Tibial nerve (tissue), 4 donors: ENCODE data around the gene MMEL1. TPM values are rescaled to one million over a fixed set of nuclear protein-coding genes. Genes with fewer than 3 reads are reported as not detected.
"Not testable (repeated sequence)": the region's sequence is repeated elsewhere in the genome, so short reads cannot be mapped to it uniquely, and the experiment has no call there.

Source experiments
- DNase-seq, 2 donors: peaks; one replicate each; pipeline ENCODE4 v3.0.0-alpha.2; 2019; ENCODE audit warnings: low spot score in 2 of 2
- H3K27ac ChIP-seq, 4 donors: fragments of 200-600 bp; sonication (generic) in 3 of 4; one replicate each; pipeline ENCODE4 v1.5.1; 2017 to 2019; ENCODE audit warnings: mild to moderate bottlenecking in 1 of 4
- H3K27me3 ChIP-seq, 2 donors: fragments of 200-600 bp; sonication (generic) in 1 of 2; one replicate each; pipeline versions ENCODE4 v1.5.1 to v1.6.0; 2017 to 2019
- H3K36me3 ChIP-seq, 3 donors: fragments of 200-600 bp; sonication (generic); one replicate each; pipeline ENCODE4 v1.5.1; 2018 to 2019
- H3K4me1 ChIP-seq, 4 donors: fragments of 200-600 bp; sonication (generic) in 3 of 4; one replicate each; pipeline ENCODE4 v1.5.1; 2017 to 2019
- H3K4me3 ChIP-seq, 4 donors: fragments of 200-600 bp; sonication (generic) in 3 of 4; one replicate each; pipeline ENCODE4 v1.5.1; 2017 to 2019; ENCODE audit warnings: mild to moderate bottlenecking in 1 of 4, moderate library complexity in 1 of 4
- H3K9me3 ChIP-seq, 4 donors: fragments of 200-600 bp; sonication (generic) in 3 of 4; one replicate each; pipeline ENCODE4 v1.5.1; 2017 to 2019
- EP300 ChIP-seq, 2 donors: sonication (generic); formaldehyde crosslinking; IDR thresholded peaks; one replicate each; pipeline ENCODE4 v1.6.1; 2017; ENCODE audit warnings: antibody characterized with exemption in 2 of 2, mild to moderate bottlenecking in 1 of 2
- POLR2A ChIP-seq, 2 donors: fragments of 450-650 bp; IDR thresholded peaks; one replicate each; pipeline ENCODE4 v1.6.1; 2017; ENCODE audit warnings: antibody characterized with exemption in 2 of 2, mild to moderate bottlenecking in 2 of 2, moderate library complexity in 2 of 2
- WGBS, 2 donors: methylation state at CpG; one replicate each; pipeline ENCODE4 v1.1.5; 2018; 5-methylcytosine and 5-hydroxymethylcytosine counted together
- total RNA-seq, 4 donors: library from RNA; depleted of rRNA; stranded (reverse); fragments of >200 nt; gene quantifications; one replicate each; pipeline ENCODE4 v1.1.0, GENCODE V29; 2016
- TF ChIP-seq, protein P1 (sequence below), 5 experiments: fragments of 200-600 bp in 3 of 5; fragments of 450-650 bp in 2 of 5; sonication (generic) in 3 of 5; IDR thresholded peaks; one replicate each; pipeline ENCODE4 v1.5.1; 2016 to 2019; ENCODE audit warnings: antibody characterized with exemption in 5 of 5, mild to moderate bottlenecking in 3 of 5, moderate library complexity in 2 of 5

Gene MMEL1
- total RNA-seq, 4 donors from 2014 or later = 0.21 to 2.2 TPM; not detected in 2

DNA sequence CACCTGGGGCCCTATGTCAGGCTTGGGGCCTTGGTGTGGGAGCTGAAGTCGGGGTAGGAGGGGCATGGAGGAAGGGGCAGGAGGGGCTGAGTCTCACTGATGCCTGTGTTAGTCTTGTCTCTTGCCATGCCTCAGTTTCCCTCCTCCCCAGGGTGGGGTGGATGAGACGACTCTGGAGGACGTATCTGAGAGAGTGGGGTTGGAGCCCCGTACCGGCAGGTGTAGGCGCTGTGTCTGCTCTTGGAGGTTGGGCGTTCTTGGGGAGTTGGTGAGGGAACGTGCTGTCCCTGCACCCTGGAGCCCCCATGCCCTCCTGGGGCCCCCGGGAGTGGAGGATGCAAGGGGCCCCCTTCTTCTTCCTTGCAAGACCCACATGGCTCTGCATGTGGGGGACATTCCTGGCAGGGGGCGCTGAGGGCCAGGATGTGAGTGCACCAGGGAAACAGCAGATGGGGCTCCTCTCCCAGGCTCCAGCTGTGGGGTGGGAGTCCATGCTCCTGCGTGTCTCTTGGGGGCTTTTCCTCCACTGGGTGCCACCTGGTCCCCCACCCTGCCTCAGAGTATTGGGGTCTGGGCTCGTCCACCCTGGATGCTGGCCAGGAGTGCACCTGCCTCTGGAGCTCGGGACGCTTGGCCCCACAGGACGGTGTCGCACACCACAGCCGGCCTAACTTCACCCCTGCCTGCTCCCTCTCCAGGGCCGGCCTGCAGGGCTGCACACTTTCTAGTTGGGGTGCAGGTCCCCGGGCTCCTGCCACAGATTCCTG is 78.0 kb downstream of the MMEL1 start:
- WGBS, 2 donors = 74 to 76% methylated on average over 11 to 12 of the region's 19 CpGs
- peaks cover 0 to 43% (median 27%) of the 10 kb centered on the region in 4 donors for H3K4me1 ChIP-seq
- H3K36me3 ChIP-seq = peaks cover 0 to 22% (median 0%) of the 10 kb centered on the region in 3 donors
- H3K4me3 ChIP-seq = peak overlapping the region in 3 of 4 donors; percentile 50 to 79 (median 58)
- TF ChIP-seq, protein P1, sequence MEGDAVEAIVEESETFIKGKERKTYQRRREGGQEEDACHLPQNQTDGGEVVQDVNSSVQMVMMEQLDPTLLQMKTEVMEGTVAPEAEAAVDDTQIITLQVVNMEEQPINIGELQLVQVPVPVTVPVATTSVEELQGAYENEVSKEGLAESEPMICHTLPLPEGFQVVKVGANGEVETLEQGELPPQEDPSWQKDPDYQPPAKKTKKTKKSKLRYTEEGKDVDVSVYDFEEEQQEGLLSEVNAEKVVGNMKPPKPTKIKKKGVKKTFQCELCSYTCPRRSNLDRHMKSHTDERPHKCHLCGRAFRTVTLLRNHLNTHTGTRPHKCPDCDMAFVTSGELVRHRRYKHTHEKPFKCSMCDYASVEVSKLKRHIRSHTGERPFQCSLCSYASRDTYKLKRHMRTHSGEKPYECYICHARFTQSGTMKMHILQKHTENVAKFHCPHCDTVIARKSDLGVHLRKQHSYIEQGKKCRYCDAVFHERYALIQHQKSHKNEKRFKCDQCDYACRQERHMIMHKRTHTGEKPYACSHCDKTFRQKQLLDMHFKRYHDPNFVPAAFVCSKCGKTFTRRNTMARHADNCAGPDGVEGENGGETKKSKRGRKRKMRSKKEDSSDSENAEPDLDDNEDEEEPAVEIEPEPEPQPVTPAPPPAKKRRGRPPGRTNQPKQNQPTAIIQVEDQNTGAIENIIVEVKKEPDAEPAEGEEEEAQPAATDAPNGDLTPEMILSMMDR (IDR thresholded peaks at IDR 0.05) = peak in 4 of 5 experiments; percentile 29 to 45 (median 40)
- TF ChIP-seq POLR2A (IDR thresholded peaks at IDR 0.05) = no peak
- H3K27me3 ChIP-seq = no peaks in the 10 kb centered on the region
- H3K9me3 ChIP-seq = no peaks in the 10 kb centered on the region
- peak in 1 of 2 donors; percentile 32 for DNase-seq
- H3K27ac ChIP-seq = peak overlapping the region; percentile 85 to 99 (median 94)

DNA sequence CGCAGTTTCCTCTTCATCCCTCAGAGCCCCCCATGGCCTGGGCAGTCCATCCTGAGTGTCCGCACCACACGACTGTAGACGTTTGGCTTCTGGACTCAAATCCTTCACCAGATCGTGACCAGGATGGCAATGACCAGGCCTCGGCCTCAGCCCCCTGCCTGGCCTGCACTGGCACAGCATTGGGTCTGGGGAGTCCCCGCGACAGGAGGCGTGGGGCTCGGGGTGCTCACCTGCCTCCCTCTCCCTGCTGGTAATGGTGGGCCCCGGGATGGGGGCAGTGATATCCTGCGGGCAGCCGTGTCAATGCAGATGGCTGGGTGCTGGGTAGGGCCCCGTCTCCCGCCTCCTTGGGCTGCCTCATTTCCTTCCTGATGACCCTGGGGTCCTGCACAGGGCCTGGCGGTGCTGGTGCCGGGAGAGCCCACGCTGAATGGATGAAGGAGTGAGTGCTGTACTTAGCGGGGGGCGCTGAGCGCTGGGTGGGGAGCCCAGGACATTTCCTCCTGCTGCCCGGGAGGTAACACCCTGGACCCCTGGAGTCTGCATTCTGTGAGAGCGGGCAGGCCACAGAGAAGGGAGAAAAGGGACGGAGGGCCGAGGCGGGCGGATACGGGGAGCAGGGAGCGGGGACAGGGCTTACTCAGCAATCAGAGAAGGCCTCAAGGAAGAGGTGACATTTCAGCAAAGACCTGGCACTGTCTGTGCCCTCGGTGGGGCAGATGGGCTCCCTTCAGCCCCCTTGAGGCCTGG is 78.8 kb downstream of the MMEL1 start:
- no peak overlapping the region for H3K4me3 ChIP-seq
- no peaks in the 10 kb centered on the region for H3K9me3 ChIP-seq
- no peaks in the 10 kb centered on the region for H3K27me3 ChIP-seq
- TF ChIP-seq EP300 (IDR thresholded peaks at IDR 0.05) = no peak
- TF ChIP-seq POLR2A (IDR thresholded peaks at IDR 0.05) = no peak
- TF ChIP-seq, protein P1 (IDR thresholded peaks at IDR 0.05) = no peak
- DNase-seq = no peak
- peak overlapping the region in 1 of 4 donors; percentile 94 for H3K27ac ChIP-seq
- H3K4me1 ChIP-seq = peaks cover 0 to 50% (median 34%) of the 10 kb centered on the region in 4 donors
- WGBS, 2 donors = 84 to 86% methylated on average over 28 to 30 of the region's 30 CpGs
- H3K36me3 ChIP-seq = peaks cover 0 to 15% (median 0%) of the 10 kb centered on the region in 3 donors

DNA sequence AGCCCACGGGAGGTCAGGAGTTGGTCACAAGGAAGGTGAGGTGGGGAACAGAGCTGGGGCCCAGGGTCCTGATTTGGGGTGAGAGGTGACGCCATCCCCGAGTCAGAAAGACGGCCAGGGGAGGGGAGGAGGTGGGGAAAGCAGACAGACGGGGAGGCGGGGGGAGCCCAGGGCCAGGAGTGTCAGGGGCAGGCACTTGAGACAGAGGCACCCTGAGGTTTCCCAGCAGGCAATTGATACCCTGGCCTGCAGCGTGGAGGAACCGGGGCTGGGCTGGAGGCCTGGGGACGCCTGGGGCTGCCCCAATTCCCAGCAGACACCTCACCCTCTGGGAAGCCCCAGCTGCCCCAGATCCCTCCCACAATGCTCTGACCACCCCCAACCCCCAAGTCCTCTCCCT is 79.7 kb downstream of the MMEL1 start:
- H3K9me3 ChIP-seq, H3K27me3 ChIP-seq, H3K4me3 ChIP-seq, DNase-seq, H3K27ac ChIP-seq, H3K36me3 ChIP-seq: not testable (repeated sequence)
- H3K4me1 ChIP-seq = peaks cover 0 to 50% (median 39%) of the 10 kb centered on the region in 4 donors
- 73 to 84% methylated on average over 9 of the region's 9 CpGs for WGBS, 2 donors

DNA sequence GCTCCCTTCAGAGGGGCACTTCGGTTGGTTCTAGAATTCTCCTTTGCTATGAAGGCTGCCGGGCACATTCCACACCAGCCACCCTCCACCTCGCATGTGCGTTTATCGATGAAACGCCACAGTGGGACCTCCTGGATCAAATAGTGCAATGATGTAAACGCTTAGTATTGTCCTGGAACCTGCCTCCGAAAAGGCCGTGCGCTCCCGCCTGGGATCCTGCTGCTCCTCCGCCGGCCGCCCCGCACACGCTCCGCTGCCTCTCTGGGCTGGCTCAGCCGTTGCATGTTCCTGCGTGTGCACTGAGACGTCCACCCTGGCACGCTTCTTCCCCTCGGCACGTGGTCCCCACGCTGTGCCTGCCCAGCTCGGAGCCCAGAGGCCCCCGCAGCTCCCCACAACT is 80.6 kb downstream of the MMEL1 start:
- DNase-seq = no peak
- H3K9me3 ChIP-seq = no peaks in the 10 kb centered on the region
- H3K4me1 ChIP-seq = peaks cover 0 to 50% (median 39%) of the 10 kb centered on the region in 4 donors
- TF ChIP-seq EP300 (IDR thresholded peaks at IDR 0.05) = no peak
- TF ChIP-seq, protein P1 (IDR thresholded peaks at IDR 0.05) = no peak
- no peak for TF ChIP-seq POLR2A (IDR thresholded peaks at IDR 0.05)
- 90 to 93% methylated on average over 24 to 25 of the region's 26 CpGs for WGBS, 2 donors
- no peak overlapping the region for H3K4me3 ChIP-seq
- no peaks in the 10 kb centered on the region for H3K36me3 ChIP-seq
- no peaks in the 10 kb centered on the region for H3K27me3 ChIP-seq
- H3K27ac ChIP-seq = no peak overlapping the region

DNA sequence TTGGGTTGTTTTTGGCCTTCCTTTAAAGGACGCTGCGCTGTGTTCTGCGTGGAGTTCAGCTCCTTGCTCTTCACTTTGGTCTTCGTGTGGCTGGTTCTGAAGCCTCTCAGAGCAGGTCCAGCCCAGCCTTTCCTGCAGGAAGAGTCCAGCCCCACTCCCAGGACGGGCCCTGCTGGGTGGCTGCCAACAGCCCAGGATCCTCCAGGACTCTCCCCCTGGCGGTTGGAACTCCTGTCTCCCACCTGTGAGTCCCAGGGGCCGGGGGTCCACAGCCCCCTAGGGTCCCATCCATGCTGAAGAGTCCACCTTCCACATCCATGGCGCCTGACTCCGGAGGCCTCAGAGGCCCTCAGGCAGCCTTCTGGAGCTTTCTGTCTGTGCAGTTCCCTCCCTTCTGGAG is 81.3 kb downstream of the MMEL1 start:
- not testable (repeated sequence) for H3K9me3 ChIP-seq, H3K4me3 ChIP-seq, DNase-seq, H3K36me3 ChIP-seq, H3K27me3 ChIP-seq
- H3K27ac ChIP-seq = peak overlapping the region in 1 of 4 donors; percentile 33
- 81 to 82% methylated on average over 8 to 9 of the region's 9 CpGs for WGBS, 2 donors
- peaks cover 0 to 51% (median 41%) of the 10 kb centered on the region in 4 donors for H3K4me1 ChIP-seq

DNA sequence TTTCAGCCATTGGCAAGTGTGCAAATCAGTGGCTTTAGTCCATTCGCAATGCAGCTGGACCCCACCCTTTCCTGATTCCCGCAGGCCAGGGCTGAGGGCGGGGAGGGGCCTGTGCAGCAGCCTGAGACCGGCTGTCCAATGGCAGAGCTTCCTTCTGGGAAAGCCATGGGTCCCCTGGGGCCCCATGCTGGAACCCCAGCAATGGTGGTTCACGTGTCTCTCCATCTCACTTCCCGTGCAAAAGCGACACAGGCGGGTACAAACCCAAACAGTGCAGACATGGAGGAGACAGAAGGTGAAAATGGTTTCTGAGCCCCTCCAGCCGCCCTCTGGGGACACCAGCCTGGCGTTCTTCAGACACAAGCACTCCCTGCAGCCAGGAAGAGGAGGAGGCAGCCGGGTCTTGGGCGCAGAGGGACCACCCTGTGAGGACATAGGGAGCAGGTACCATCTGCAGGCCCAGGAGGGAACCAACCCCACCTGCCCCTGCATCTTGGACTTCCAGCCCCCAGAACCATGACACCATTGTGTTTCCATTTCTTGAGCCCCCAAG is 82.4 kb downstream of the MMEL1 start:
- H3K4me3 ChIP-seq, H3K9me3 ChIP-seq, H3K36me3 ChIP-seq, DNase-seq, H3K27me3 ChIP-seq: not testable (repeated sequence)
- peak overlapping the region in 2 of 4 donors; percentile 56 to 98 for H3K27ac ChIP-seq
- WGBS, 2 donors = 57 to 83% methylated on average over 8 to 9 of the region's 12 CpGs
- H3K4me1 ChIP-seq = peaks cover 0 to 57% (median 42%) of the 10 kb centered on the region in 4 donors

DNA sequence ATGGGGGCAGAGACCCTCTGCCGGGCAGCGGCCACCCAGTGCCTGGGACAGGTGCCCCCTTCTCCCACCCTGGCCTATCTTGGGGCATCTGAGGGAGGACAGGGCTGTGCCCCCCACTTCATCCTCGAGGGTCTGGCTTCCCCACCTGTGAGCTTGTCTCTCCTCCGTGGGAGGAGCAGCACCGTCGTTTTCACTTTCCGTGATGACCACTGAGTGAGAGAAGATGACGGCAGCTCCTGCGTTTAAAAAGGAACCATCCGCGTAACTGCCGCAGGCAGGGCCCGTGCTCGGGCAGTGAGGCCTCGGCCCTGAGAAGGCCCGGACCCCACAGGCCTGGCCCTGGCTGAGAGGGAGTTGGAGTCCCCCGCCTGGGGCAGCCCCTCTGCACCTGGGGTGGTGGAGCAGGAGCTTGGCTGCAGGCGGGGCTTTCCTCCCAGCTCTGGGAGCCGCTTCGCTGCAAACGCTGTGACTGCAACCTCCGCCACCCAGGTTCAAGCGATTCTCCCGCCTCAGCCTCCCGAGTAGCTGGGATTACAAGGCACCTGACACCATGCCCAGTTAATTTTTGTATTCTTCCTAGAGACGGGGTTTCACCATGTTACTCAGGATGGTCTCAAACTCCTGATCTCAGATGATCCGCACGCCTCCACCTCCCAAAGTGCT is 83.3 kb downstream of the MMEL1 start:
- 74 to 83% methylated on average over 20 to 25 of the region's 28 CpGs for WGBS, 2 donors
- peak overlapping the region in 3 of 4 donors; percentile 18 to 68 (median 56) for H3K4me3 ChIP-seq
- not testable (repeated sequence) for DNase-seq, H3K9me3 ChIP-seq, H3K36me3 ChIP-seq, H3K27me3 ChIP-seq
- H3K4me1 ChIP-seq = peaks cover 0 to 57% (median 43%) of the 10 kb centered on the region in 4 donors
- H3K27ac ChIP-seq = peak overlapping the region; percentile 94 to 98 (median 96)
